H1 (cell line): ENCODE data around the gene CKS1B. TPM values are rescaled to one million over a fixed set of nuclear protein-coding genes. Genes with fewer than 3 reads are reported as not detected.

Experiments used
- ASH2L ChIP-seq: fragments of 200-600, 300-600 bp; sonication (generic); IDR thresholded peaks from one replicate; pipeline ENCODE4 v1.7.1; 2017; ENCODE audit warnings: low read length
- ATF2 ChIP-seq: IDR thresholded peaks from 2 replicates; pipeline ENCODE4 v1.6.1; 2012; ENCODE audit warnings: low read length, inconsistent platforms
- BRCA1 ChIP-seq: IDR thresholded peaks from 2 replicates; pipeline ENCODE4 v1.6.1; 2012; ENCODE audit warnings: low read depth, low read length, improper control_type of control experiment
- CBX8 ChIP-seq: fragments of 300-800, 300-1000 bp; sonication (generic); IDR thresholded peaks from 2 replicates; pipeline ENCODE4 v1.7.1; 2016; ENCODE audit warnings: low read depth, low read length, borderline replicate concordance
- CHD2 ChIP-seq: IDR thresholded peaks from 2 replicates; pipeline ENCODE4 v1.6.1; 2012; ENCODE audit warnings: low read length, improper control_type of control experiment
- CTBP2 ChIP-seq: IDR thresholded peaks from 2 replicates; pipeline ENCODE4 v1.7.0; 2011; ENCODE audit warnings: borderline replicate concordance, mild to moderate bottlenecking, moderate library complexity, mixed read lengths, low read length; ENCODE audit not compliant: insufficient read depth, insufficient read length
- EP300 ChIP-seq, 2 experiments: IDR thresholded peaks; 1 replicate in 1 of 2; 2 replicates in 1 of 2; pipeline ENCODE4 v1.6.1; 2011 to 2012; ENCODE audit warnings: low read depth in 2 of 2, low read length in 2 of 2, mild to moderate bottlenecking in 2 of 2, borderline replicate concordance in 1 of 2, inconsistent platforms in 1 of 2, moderate library complexity in 1 of 2
- GTF2F1 ChIP-seq: IDR thresholded peaks from 2 replicates; pipeline ENCODE4 v1.6.1; 2012; ENCODE audit warnings: low read depth, low read length, improper control_type of control experiment, borderline replicate concordance
- KDM5A ChIP-seq: fragments of 200-600 bp; IDR thresholded peaks from 2 replicates; pipeline ENCODE4 v1.7.1; 2012; ENCODE audit warnings: mild to moderate bottlenecking, low read length, inconsistent platforms, mixed read lengths
- MAFK ChIP-seq: IDR thresholded peaks from 2 replicates; pipeline ENCODE4 v1.6.1; 2012; ENCODE audit warnings: low read depth, mild to moderate bottlenecking, improper control_type of control experiment, low read length
- PHF8 ChIP-seq: fragments of 200-600 bp; sonication (generic); conservative IDR thresholded peaks from 2 replicates; pipeline ENCODE4 v1.7.1; 2012; ENCODE audit warnings: low read depth, mild to moderate bottlenecking, inconsistent platforms, low read length, moderate library complexity
- RNF2 ChIP-seq: fragments of 200-900, 300-1000 bp; sonication (generic); IDR thresholded peaks from 2 replicates; pipeline ENCODE4 v1.7.1; 2016; ENCODE audit warnings: borderline replicate concordance, low read depth, mild to moderate bottlenecking, antibody characterized with exemption, low read length; ENCODE audit not compliant: poor library complexity, severe bottlenecking; ENCODE audit errors: missing control alignments
- SP2 ChIP-seq: IDR thresholded peaks from 2 replicates; pipeline ENCODE4 v1.6.1; 2012; ENCODE audit warnings: mild to moderate bottlenecking, low read length, inconsistent platforms
- SRF ChIP-seq: IDR thresholded peaks from 2 replicates; pipeline ENCODE4 v1.6.1; 2011; ENCODE audit warnings: mild to moderate bottlenecking, low read depth, low read length, moderate library complexity
- TBP ChIP-seq: IDR thresholded peaks from 2 replicates; pipeline ENCODE4 v1.6.1; 2011; ENCODE audit warnings: low read depth, low read length, improper control_type of control experiment
- USF2 ChIP-seq: IDR thresholded peaks from 2 replicates; pipeline ENCODE4 v1.6.1; 2011; ENCODE audit warnings: low read length, improper control_type of control experiment
- polyA plus RNA-seq, 7 experiments: library from polyadenylated mRNA; depleted of rRNA in 3 of 7; stranded (reverse) in 5 of 7; unstranded in 2 of 7; fragments of >200 nt in 5 of 7; fragments of 200-250 nt in 2 of 7; gene quantifications; 1 replicate in 5 of 7; 2 replicates in 1 of 7; 4 replicates in 1 of 7; pipeline versions ENCODE4 v1.2.1 to v1.2.3, GENCODE V29; 2011 to 2013; ENCODE audit warnings: missing spikeins in 2 of 7, mixed read lengths in 2 of 7
- total RNA-seq: library from RNA; stranded (reverse); fragmentation: NEBNext Ultra II Directional; extraction: Animal tissue kit (Norgen Biotek cat#: 25700); gene quantifications from 2 replicates; pipeline ENCODE4 v1.2.1, GENCODE V29; 2021

CKS1B gene
- total and polyA plus RNA-seq, 2 of the 8 experiments (the other 6 are each of a cell fraction or from before 2014, with no cell fraction given) = 294 to 1,025 TPM

GRCh38 chr1:154937085-154937987 lies 37.1 kb upstream of the CKS1B start (continued):
- TF ChIP-seq CTBP2 (no peak), MAFK (no peak), GTF2F1 (no peak), PHF8 (peak; percentile 29), CBX8 (no peak), USF2 (no peak), KDM5A (no peak), ATF2 (peak; percentile 59; the same call in 1 of the 2 replicates), BRCA1 (no peak; the same call in 1 of the 2 replicates), EP300 (IDR thresholded peaks at IDR 0.05; ENCODE audit: borderline replicate concordance in 1 of 2, low read depth in 2 of 2, low read length in 2 of 2) (peak in 1 of 2 experiments; percentile 98; a peak in 2 of 3 replicates), SRF (no peak), SP2 (no peak), ASH2L (no peak), RNF2 (no peak), CHD2 (no peak; the same call in 1 of the 2 replicates), TBP (peak; percentile 83)
